Fibroblast of mammary gland (primary cell): ENCODE measurements around the gene TMEM184B.

Source experiments
- DNase-seq: peaks from one replicate; pipeline ENCODE4 v3.0.0-alpha.2; 2010; ENCODE audit warnings: low read depth
- H3K4me3 ChIP-seq: 2 replicates; pipeline ENCODE4 v1.5.1; 2011; ENCODE audit warnings: low read depth, mild to moderate bottlenecking, low read length, moderate library complexity; ENCODE audit not compliant: control insufficient read depth
- CTCF ChIP-seq: conservative IDR thresholded peaks from 2 replicates; pipeline ENCODE4 v1.5.1; 2011; ENCODE audit warnings: low read depth, low read length, inconsistent platforms; ENCODE audit not compliant: control insufficient read depth, insufficient read depth

Gene TMEM184B

GRCh38 chr22:38296372-38296771 is 23.6 kb upstream of the TMEM184B start:
- DNase-seq, result no peak
- no peak overlapping the region for H3K4me3 ChIP-seq
- TF ChIP-seq CTCF, result no peak

GRCh38 chr22:38295863-38296262 is 23.1 kb upstream of the TMEM184B start:
- no peak for TF ChIP-seq CTCF
- no peak overlapping the region for H3K4me3 ChIP-seq
- DNase-seq, result no peak

- no peak for DNase-seq
- H3K4me3 ChIP-seq, result no peak overlapping the region
- no peak for TF ChIP-seq CTCF
Measured at GRCh38 chr22:38295339-38295738, 22.5 kb upstream of the TMEM184B start.

GRCh38 chr22:38294193-38294592 is 21.4 kb upstream of the TMEM184B start:
- no peak for TF ChIP-seq CTCF
- H3K4me3 ChIP-seq, result no peak overlapping the region
- DNase-seq, result no peak

GRCh38 chr22:38292694-38293093 is 19.9 kb upstream of the TMEM184B start:
- peak; percentile 61 for DNase-seq
- no peak overlapping the region for H3K4me3 ChIP-seq
- TF ChIP-seq CTCF, result no peak

GRCh38 chr22:38291201-38291777 is 18.5 kb upstream of the TMEM184B start:
- no peak for DNase-seq
- H3K4me3 ChIP-seq, result no peak overlapping the region
- no peak for TF ChIP-seq CTCF

- TF ChIP-seq CTCF, result no peak
- DNase-seq, result no peak
- no peak overlapping the region for H3K4me3 ChIP-seq
Measured at GRCh38 chr22:38290347-38290746, 17.5 kb upstream of the TMEM184B start.
